OCI-LY7 (cell line): ENCODE results near the gene PSMG2.

Experiments used
- EZH2phosphoT487 ChIP-seq: fragments of 200-600 bp; sonication (generic); IDR thresholded peaks from 2 replicates; pipeline ENCODE4 v1.6.1; 2018; ENCODE audit warnings: low read depth, borderline replicate concordance, mild to moderate bottlenecking, mixed run types, antibody characterized with exemption, low read length, moderate library complexity, mixed read lengths
- TF ChIP-seq, protein P1 (sequence below): fragments of 200-600 bp; sonication (generic); conservative IDR thresholded peaks from 2 replicates; pipeline ENCODE4 v1.5.1; 2014; ENCODE audit warnings: mild to moderate bottlenecking, antibody characterized with exemption, low read length, moderate library complexity, mixed read lengths

DNA sequence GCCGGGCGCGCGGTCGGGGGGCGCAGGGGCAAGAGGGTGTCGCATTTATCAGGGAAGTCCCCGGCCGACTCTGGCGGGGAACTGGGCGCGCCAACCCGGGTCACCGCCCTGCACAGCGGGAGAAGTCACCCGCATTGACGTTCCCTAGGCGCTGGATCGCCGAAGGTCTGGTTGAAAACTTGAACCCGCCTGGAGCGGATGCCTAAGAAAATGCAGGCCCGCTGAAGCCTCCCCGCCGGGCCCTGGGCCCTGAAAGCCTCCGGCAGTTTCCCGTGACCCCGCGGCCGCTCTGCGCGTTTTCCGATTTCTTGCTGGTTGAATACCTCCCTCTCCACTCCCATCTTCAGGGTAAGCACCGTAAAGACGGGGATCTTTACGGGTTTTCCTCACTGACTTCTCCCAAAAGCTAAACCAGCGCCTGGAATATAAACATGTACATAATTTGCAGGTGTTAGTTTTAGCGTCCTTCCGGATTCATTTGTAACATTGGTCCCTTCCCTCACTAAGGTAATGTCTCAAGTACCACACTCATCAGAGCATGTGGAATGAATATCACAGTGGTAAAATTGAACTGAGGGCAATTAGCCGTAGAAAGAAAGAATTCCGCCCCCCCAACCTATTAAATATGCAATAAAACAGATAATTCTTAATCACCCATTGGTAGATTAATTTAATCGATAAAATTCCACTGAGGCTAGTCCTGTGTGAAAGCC, 44.3 kb upstream of the PSMG2 start:
- TF ChIP-seq, protein P1, sequence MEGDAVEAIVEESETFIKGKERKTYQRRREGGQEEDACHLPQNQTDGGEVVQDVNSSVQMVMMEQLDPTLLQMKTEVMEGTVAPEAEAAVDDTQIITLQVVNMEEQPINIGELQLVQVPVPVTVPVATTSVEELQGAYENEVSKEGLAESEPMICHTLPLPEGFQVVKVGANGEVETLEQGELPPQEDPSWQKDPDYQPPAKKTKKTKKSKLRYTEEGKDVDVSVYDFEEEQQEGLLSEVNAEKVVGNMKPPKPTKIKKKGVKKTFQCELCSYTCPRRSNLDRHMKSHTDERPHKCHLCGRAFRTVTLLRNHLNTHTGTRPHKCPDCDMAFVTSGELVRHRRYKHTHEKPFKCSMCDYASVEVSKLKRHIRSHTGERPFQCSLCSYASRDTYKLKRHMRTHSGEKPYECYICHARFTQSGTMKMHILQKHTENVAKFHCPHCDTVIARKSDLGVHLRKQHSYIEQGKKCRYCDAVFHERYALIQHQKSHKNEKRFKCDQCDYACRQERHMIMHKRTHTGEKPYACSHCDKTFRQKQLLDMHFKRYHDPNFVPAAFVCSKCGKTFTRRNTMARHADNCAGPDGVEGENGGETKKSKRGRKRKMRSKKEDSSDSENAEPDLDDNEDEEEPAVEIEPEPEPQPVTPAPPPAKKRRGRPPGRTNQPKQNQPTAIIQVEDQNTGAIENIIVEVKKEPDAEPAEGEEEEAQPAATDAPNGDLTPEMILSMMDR, result no peak
- TF ChIP-seq EZH2phosphoT487, result no peak
